GM19328 (cell line): ENCODE results near the gene NPEPL1.

Experiments used
- ATAC-seq: cut with Tn5 transposase; IDR thresholded peaks from one replicate; pipeline ENCODE4 v1.9.1; 2021; ENCODE audit warnings: mild to moderate bottlenecking, moderate library complexity; ENCODE audit not compliant: unreplicated experiment

Gene NPEPL1

GRCh38 chr20:58700121-58700821 is 7.7 kb downstream of the NPEPL1 start:
- ATAC-seq: no peak

- no peak for ATAC-seq
Observed at GRCh38 chr20:58700823-58701222, 8.2 kb downstream of the NPEPL1 start.

GRCh38 chr20:58701431-58702160 is 9.0 kb downstream of the NPEPL1 start:
- ATAC-seq: no peak

GRCh38 chr20:58702161-58702510 is 9.5 kb downstream of the NPEPL1 start:
- ATAC-seq: no peak

- no peak for ATAC-seq
Observed at GRCh38 chr20:58702859-58703648, 10.5 kb downstream of the NPEPL1 start.

GRCh38 chr20:58703765-58704371 is 11.3 kb downstream of the NPEPL1 start:
- ATAC-seq: no peak

GRCh38 chr20:58705208-58705926 is 12.8 kb downstream of the NPEPL1 start:
- ATAC-seq: no peak

- ATAC-seq: no peak
Observed at GRCh38 chr20:58706150-58706892, 13.7 kb downstream of the NPEPL1 start.

GRCh38 chr20:58706975-58707681 is 14.5 kb downstream of the NPEPL1 start:
- no peak for ATAC-seq

GRCh38 chr20:58707770-58708169 is 15.2 kb downstream of the NPEPL1 start:
- ATAC-seq: no peak

- ATAC-seq: no peak
Observed at GRCh38 chr20:58708246-58708931, 15.8 kb downstream of the NPEPL1 start.

GRCh38 chr20:58709013-58709702 is 16.6 kb downstream of the NPEPL1 start:
- no peak for ATAC-seq

GRCh38 chr20:58709703-58710039 is 17.1 kb downstream of the NPEPL1 start:
- ATAC-seq: no peak

GRCh38 chr20:58710481-58711265 is 18.1 kb downstream of the NPEPL1 start:
- no peak for ATAC-seq

GRCh38 chr20:58711266-58712051 is 18.9 kb downstream of the NPEPL1 start:
- no peak for ATAC-seq

GRCh38 chr20:58712151-58712791 is 19.7 kb downstream of the NPEPL1 start:
- ATAC-seq: no peak
